Activated CD4-positive, alpha-beta T cell treated with anti-CD3 and anti-CD28 coated beads for 4 hours (primary cell): ENCODE results near the gene SEMA4C.
"Not testable (repeated sequence)": the region's sequence is repeated elsewhere in the genome, so short reads cannot be mapped to it uniquely, and the experiment has no call there.

ENCODE experiments used
- DNase-seq, 2 donors: peaks; one replicate each; pipeline ENCODE4 v3.0.0-alpha.2; 2020

The SEMA4C gene

GRCh38 chr2:96895746-96896651 lies 26.1 kb upstream of the SEMA4C start:
- DNase-seq: peak in 1 of 2 donors; percentile 43

- no peak for DNase-seq
Observed at GRCh38 chr2:96895032-96895745, 25.3 kb upstream of the SEMA4C start.

GRCh38 chr2:96894151-96894531 lies 24.3 kb upstream of the SEMA4C start:
- DNase-seq: no peak

GRCh38 chr2:96893289-96894150 lies 23.6 kb upstream of the SEMA4C start:
- no peak for DNase-seq

GRCh38 chr2:96891591-96892333 lies 21.9 kb upstream of the SEMA4C start:
- peak; percentile 26 to 33 for DNase-seq

- no peak for DNase-seq
Observed at GRCh38 chr2:96890726-96891385, 21.0 kb upstream of the SEMA4C start.

GRCh38 chr2:96890252-96890651 lies 20.4 kb upstream of the SEMA4C start:
- DNase-seq: no peak

GRCh38 chr2:96889502-96889901 lies 19.6 kb upstream of the SEMA4C start:
- not testable (repeated sequence) for DNase-seq

- no peak for DNase-seq
Observed at GRCh38 chr2:96888072-96889011, 18.5 kb upstream of the SEMA4C start.

- no peak for DNase-seq
Observed at GRCh38 chr2:96887493-96888012, 17.7 kb upstream of the SEMA4C start.

GRCh38 chr2:96885432-96886347 lies 15.8 kb upstream of the SEMA4C start:
- no peak for DNase-seq

- no peak for DNase-seq
Observed at GRCh38 chr2:96884299-96885094, 14.6 kb upstream of the SEMA4C start.

GRCh38 chr2:96883306-96883705 lies 13.4 kb upstream of the SEMA4C start:
- DNase-seq: no peak

GRCh38 chr2:96882906-96883305 lies 13.0 kb upstream of the SEMA4C start:
- DNase-seq: no peak

- DNase-seq: no peak
Observed at GRCh38 chr2:96882230-96882629, 12.3 kb upstream of the SEMA4C start.

- no peak for DNase-seq
Observed at GRCh38 chr2:96881349-96882195, 11.7 kb upstream of the SEMA4C start.

- no peak for DNase-seq
Observed at GRCh38 chr2:96880891-96881273, 11.0 kb upstream of the SEMA4C start.
